Fibroblast of mammary gland (primary cell): Measurements from ENCODE around the gene TMEM242.

Experiments used
- DNase-seq: peaks from one replicate; pipeline ENCODE4 v3.0.0-alpha.2; 2010; ENCODE audit warnings: low read depth
- H3K4me3 ChIP-seq: 2 replicates; pipeline ENCODE4 v1.5.1; 2011; ENCODE audit warnings: low read depth, mild to moderate bottlenecking, low read length, moderate library complexity; ENCODE audit not compliant: control insufficient read depth
- CTCF ChIP-seq: conservative IDR thresholded peaks from 2 replicates; pipeline ENCODE4 v1.5.1; 2011; ENCODE audit warnings: low read depth, low read length, inconsistent platforms; ENCODE audit not compliant: control insufficient read depth, insufficient read depth

The TMEM242 gene

DNA sequence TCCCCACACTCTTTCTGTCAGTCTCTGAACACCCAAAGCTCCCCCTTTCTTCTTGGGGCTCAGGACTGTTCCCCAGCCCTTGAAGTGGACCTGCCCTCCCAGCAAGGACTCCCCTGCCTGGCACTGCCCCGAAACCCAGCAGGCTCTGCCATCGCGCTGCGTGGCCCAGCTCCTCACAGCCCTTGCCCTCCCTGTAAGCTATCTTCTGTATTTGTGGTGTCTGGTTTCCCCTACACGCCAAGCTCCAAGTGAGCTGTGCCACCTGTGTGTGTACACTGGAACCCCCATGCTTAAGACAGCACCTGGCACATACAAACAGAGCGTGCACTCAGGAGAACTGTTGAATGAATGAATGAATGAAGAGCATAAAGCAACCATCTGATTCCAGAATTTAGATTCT, 57.7 kb downstream of the TMEM242 start:
- DNase-seq, result no peak
- no peak overlapping the region for H3K4me3 ChIP-seq
- no peak for TF ChIP-seq CTCF

DNA sequence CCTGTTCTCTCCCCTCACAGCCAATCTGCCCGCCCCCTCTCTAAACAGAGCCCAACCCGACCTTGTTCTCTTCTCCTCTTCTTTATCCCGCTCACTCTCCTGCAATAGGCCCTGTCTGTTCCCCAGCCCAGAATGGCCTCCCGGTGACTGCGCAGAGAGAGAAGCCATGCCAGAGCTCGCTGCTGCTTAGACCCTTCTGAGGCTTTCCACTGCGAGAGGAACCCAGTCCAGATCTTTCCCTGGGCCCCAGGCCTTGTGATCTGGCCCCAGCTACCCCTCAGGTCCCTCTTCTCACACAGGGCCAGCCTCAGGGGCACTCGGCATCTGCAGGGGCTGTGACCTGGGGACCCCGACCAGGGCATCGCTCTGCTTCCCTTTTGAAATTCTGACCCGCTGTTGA, 58.1 kb downstream of the TMEM242 start:
- no peak overlapping the region for H3K4me3 ChIP-seq
- no peak for TF ChIP-seq CTCF
- DNase-seq, result no peak

DNA sequence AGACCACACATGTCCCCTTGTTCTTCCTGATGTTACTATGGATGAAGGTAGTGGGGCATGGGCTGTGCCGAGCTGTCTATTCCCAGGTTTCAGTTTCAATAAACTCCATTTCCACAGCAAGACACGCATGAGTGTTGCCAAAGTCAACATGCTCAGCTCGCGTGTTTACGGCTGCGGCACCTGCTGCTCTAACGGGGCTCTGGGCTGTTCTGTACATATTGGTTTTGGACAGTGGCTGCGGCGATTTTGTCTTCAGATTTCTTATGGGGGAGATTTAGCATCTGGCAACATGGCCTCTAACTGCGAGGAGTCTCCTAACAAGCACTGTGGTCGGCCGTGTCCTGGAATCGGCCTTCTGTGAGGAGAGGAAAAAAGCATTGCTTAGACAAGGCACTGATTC, 58.6 kb downstream of the TMEM242 start:
- DNase-seq, result no peak
- no peak overlapping the region for H3K4me3 ChIP-seq
- TF ChIP-seq CTCF, result no peak

DNA sequence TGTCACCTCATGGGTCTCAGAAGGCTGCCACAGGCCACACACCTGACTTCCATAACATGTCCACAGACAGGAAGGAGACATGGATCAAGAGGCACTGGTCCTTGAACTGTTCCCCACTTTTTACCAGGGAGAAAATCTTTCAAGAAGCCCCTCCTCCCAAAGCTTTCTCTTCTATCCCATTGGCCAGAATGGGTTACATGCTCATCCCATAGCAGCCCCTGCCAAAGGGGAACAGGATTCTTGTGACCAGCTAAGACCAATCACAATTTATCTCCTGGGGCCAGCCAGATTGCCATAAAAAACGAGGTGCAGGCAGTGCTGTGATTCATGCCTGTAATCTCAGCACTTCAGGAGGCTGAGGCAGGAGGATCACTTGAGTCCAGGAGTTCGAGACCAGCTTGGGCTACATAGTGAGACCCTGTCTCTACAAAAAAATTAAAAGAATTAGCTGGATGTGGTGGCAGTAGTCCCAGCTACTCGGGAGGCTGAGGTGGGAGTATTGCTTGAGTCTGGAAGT, 59.4 kb downstream of the TMEM242 start:
- no peak for TF ChIP-seq CTCF
- H3K4me3 ChIP-seq, result no peak overlapping the region
- DNase-seq, result no peak

DNA sequence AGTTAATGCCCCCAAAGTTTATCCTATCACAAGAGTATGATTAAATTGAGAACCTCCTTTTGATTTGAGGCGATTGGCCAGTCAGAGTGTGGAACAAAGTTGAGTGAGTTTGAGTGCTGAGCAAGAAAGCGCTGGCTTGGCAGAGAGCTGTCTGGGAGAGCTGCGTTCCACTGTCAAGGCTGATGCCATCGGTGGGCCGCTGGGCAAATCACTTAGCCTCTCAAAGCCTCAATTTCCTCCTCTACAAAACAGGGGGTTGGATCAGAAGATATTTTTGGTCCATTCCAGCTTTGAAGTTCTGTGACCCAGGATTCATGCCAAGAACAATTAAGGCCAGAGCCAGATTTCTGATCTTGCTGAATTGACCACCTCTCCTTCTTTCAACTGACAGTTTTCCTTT, 60.2 kb downstream of the TMEM242 start:
- no peak for TF ChIP-seq CTCF
- no peak overlapping the region for H3K4me3 ChIP-seq
- DNase-seq, result no peak

- TF ChIP-seq CTCF, result no peak
- no peak for DNase-seq
- no peak overlapping the region for H3K4me3 ChIP-seq
Measured at GRCh38 chr6:157261606-157262005, 61.7 kb downstream of the TMEM242 start.

GRCh38 chr6:157260735-157261410, 62.4 kb downstream of the TMEM242 start:
- TF ChIP-seq CTCF, result no peak
- no peak overlapping the region for H3K4me3 ChIP-seq
- DNase-seq, result no peak
